GM18858 (cell line): Measurements from ENCODE around the gene TSHZ3.

Experiments used
- ATAC-seq: cut with Tn5 transposase; IDR thresholded peaks from one replicate; pipeline ENCODE4 v1.9.1; 2021; ENCODE audit not compliant: unreplicated experiment

TSHZ3 gene

GRCh38 chr19:31233295-31233800, 115.9 kb downstream of the TSHZ3 start:
- ATAC-seq, result no peak

GRCh38 chr19:31232871-31233270, 116.4 kb downstream of the TSHZ3 start:
- no peak for ATAC-seq

DNA sequence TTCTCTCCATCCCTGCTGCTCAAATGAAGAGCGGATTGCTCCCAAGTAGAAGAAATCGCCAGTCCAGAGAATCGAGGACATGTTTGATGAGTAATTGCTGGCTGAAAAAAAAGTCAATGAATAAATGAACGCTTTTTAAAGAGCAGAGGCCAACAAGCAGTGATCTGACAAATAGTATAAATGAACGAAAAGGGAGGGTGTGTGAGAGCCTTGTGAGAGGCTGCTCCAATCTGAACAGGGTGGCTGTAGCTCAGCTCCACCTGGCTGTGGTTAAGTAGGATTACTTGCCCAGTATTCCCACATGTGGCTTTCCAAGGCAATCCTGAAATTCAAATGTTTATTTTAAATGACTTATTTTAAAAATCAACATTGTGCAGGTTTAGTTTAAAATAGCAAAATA, 117.1 kb downstream of the TSHZ3 start:
- no peak for ATAC-seq

DNA sequence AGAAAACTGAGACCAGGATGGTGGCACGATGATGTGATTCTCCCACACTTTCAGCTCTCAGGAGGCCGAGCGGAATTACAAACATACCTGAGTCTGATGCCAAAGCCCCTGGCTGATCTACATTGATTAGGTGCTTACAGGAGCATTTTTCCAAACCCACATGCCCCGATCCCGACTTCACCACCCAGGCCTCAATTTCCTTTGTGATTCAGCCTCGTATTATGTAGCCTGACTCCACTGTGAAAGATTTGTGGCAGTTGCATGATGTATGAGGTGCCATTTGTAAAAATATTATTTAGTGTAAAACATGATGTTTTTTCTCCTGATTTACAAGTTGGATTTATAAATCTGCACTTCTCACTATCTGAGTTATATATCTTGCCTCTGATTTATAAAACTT, 118.0 kb downstream of the TSHZ3 start:
- ATAC-seq, result no peak

DNA sequence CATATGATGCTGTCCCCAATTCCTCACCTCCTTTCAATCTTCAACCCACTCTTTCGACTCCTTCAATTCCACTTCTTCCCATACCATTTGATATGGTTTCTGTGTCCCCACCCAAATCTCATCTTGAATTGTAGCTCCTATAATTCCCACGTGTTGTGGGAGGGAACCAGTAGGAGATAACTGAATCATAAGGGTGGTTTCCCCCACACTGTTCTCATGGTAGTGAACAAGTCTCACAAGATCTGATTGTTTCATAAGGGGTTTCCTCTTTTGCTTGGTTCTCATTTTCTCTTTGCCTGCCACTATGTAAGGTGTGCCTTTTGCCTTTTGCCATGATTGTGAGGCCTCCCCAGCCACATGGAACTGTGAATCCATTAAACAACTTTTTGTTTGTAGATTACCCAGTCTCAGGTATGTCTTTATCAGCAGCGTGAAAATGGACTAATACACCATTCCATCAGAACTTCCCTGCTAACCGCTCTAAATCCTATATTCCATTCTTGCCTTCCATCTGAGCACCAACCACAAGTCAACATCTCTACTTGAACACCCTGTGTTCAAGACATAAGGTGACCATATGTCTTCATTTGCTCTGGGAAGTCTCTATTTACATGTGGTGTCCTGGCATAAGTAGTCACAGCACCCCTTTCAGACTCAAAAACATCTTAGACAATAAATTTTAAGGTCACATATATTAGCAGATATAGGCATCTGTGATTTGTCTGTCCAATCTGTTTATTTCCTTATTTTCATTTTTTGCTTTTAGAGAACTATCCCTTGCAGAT, 122.9 kb downstream of the TSHZ3 start:
- no peak for ATAC-seq
